OCI-LY3 (cell line): Measurements from ENCODE around the gene ADCY9.

ENCODE experiments used
- H2AFZ ChIP-seq: fragments of 200-600, 300-600 bp; shearing (Covaris generic); 2 replicates; pipeline ENCODE4 v1.6.0; 2014; ENCODE audit warnings: antibody characterized with exemption, low read depth, low read length
- H3K27ac ChIP-seq: fragments of 200-600, 300-600 bp; sonication (generic); 2 replicates; pipeline ENCODE4 v1.5.1; 2014; ENCODE audit warnings: mild to moderate bottlenecking, low read length, moderate library complexity, mixed read lengths
- H3K27me3 ChIP-seq: fragments of 200-600, 300-600 bp; sonication (generic); 2 replicates; pipeline ENCODE4 v1.6.1; 2014; ENCODE audit warnings: low read depth, low read length, mixed read lengths
- H3K36me3 ChIP-seq: fragments of 200-600, 300-600 bp; sonication (generic); replicated peaks from 2 replicates; pipeline ENCODE3; 2014; ENCODE audit warnings: low read depth, low read length, mixed read lengths
- H3K4me1 ChIP-seq: fragments of 300-600, 200-600 bp; sonication (generic); 2 replicates; pipeline ENCODE4 v1.6.1; 2014; ENCODE audit warnings: low read length, mixed read lengths
- H3K4me2 ChIP-seq: fragments of 200-600, 300-600 bp; sonication (generic); 2 replicates; pipeline ENCODE4 v1.6.1; 2014; ENCODE audit warnings: low read length, mixed read lengths
- H3K4me3 ChIP-seq: fragments of 300-600, 200-600 bp; sonication (generic); 2 replicates; pipeline ENCODE4 v1.5.1; 2014; ENCODE audit warnings: antibody characterized with exemption, mild to moderate bottlenecking, low read length, moderate library complexity
- H3K79me2 ChIP-seq: fragments of 300-600, 200-600 bp; shearing (Covaris generic); 2 replicates; pipeline ENCODE4 v1.6.1; 2014; ENCODE audit warnings: mild to moderate bottlenecking, low read length, mixed read lengths
- H3K9ac ChIP-seq: fragments of 300-600, 200-600 bp; shearing (Covaris generic); 2 replicates; pipeline ENCODE4 v1.6.0; 2014; ENCODE audit warnings: mild to moderate bottlenecking, low read length, moderate library complexity
- H3K9me3 ChIP-seq: fragments of 200-600, 300-600 bp; shearing (Covaris generic); 2 replicates; pipeline ENCODE4 v1.6.1; 2014; ENCODE audit warnings: low read length, mixed read lengths; ENCODE audit not compliant: insufficient read depth
- H4K20me1 ChIP-seq: fragments of 200-600, 300-600 bp; sonication (generic); 2 replicates; pipeline ENCODE4 v1.6.1; 2016; ENCODE audit warnings: low read length, mixed read lengths; ENCODE audit not compliant: insufficient read depth
- CTCF ChIP-seq: fragments of 200-600, 300-600 bp; sonication (generic); IDR thresholded peaks from 2 replicates; pipeline ENCODE4 v1.5.1; 2014; ENCODE audit warnings: antibody characterized with exemption, low read length, low read depth
- EZH2phosphoT487 ChIP-seq: fragments of 200-600 bp; shearing (Covaris generic); IDR thresholded peaks from 2 replicates; pipeline ENCODE4 v1.6.1; 2018; ENCODE audit warnings: antibody characterized with exemption, mixed run types, low read depth

ADCY9 gene

GRCh38 chr16:3965781-3966582 lies 150.3 kb downstream of the ADCY9 start:
- TF ChIP-seq EZH2phosphoT487 (no peak), CTCF (no peak)
- H3K4me3 ChIP-seq = no peak overlapping the region
- H3K27me3 ChIP-seq = peaks cover 4% of the 10 kb centered on the region; the same call in 1 of the 2 replicates
- H3K4me1 ChIP-seq = peaks cover 7% of the 10 kb centered on the region
- H3K79me2 ChIP-seq = no peaks in the 10 kb centered on the region
- no peaks in the 10 kb centered on the region for H3K36me3 ChIP-seq
- no peaks in the 10 kb centered on the region for H4K20me1 ChIP-seq
- H3K27ac ChIP-seq = no peak overlapping the region
- H3K9ac ChIP-seq = no peak overlapping the region
- no peak overlapping the region for H2AFZ ChIP-seq
- no peak overlapping the region for H3K4me2 ChIP-seq
- H3K9me3 ChIP-seq = no peaks in the 10 kb centered on the region

GRCh38 chr16:3965306-3965705 lies 150.9 kb downstream of the ADCY9 start:
- Histone ChIP-seq H3K27me3 (peaks cover 4% of the 10 kb centered on the region; the same call in 1 of the 2 replicates), H3K9ac (no peak overlapping the region), H3K9me3 (no peaks in the 10 kb centered on the region), H3K4me3 (no peak overlapping the region), H2AFZ (no peak overlapping the region), H3K4me2 (no peak overlapping the region), H3K4me1 (peaks cover 6% of the 10 kb centered on the region), H3K79me2 (no peaks in the 10 kb centered on the region), H4K20me1 (no peaks in the 10 kb centered on the region), H3K36me3 (no peaks in the 10 kb centered on the region), H3K27ac (no peak overlapping the region)
- no peak for TF ChIP-seq EZH2phosphoT487
- TF ChIP-seq CTCF = no peak

GRCh38 chr16:3964686-3965290 lies 151.5 kb downstream of the ADCY9 start:
- H3K9ac ChIP-seq = no peak overlapping the region
- H4K20me1 ChIP-seq = no peaks in the 10 kb centered on the region
- no peaks in the 10 kb centered on the region for H3K36me3 ChIP-seq
- peaks cover 4% of the 10 kb centered on the region; the same call in 1 of the 2 replicates for H3K27me3 ChIP-seq
- H3K9me3 ChIP-seq = no peaks in the 10 kb centered on the region
- H3K79me2 ChIP-seq = no peaks in the 10 kb centered on the region
- peaks cover 6% of the 10 kb centered on the region for H3K4me1 ChIP-seq
- TF ChIP-seq EZH2phosphoT487 = no peak
- no peak for TF ChIP-seq CTCF
- no peak overlapping the region for H3K4me3 ChIP-seq
- no peak overlapping the region for H2AFZ ChIP-seq
- H3K4me2 ChIP-seq = no peak overlapping the region
- no peak overlapping the region for H3K27ac ChIP-seq

- Histone ChIP-seq H3K27ac (no peak overlapping the region), H3K36me3 (no peaks in the 10 kb centered on the region), H3K4me2 (no peak overlapping the region), H3K4me1 (peaks cover 6% of the 10 kb centered on the region), H3K9me3 (no peaks in the 10 kb centered on the region), H3K27me3 (peaks cover 4% of the 10 kb centered on the region; the same call in 1 of the 2 replicates), H3K79me2 (no peaks in the 10 kb centered on the region), H2AFZ (no peak overlapping the region), H3K4me3 (no peak overlapping the region), H3K9ac (no peak overlapping the region), H4K20me1 (no peaks in the 10 kb centered on the region)
- TF ChIP-seq EZH2phosphoT487 (no peak), CTCF (no peak)
Observed at GRCh38 chr16:3963886-3964685, 152.2 kb downstream of the ADCY9 start.
